Lower leg skin (tissue), 3 donors: ENCODE measurements around the gene TMEM217.

Experiments used
- CTCF ChIP-seq, 3 donors: fragments of 450-650 bp; IDR thresholded peaks; one replicate each; pipeline ENCODE4 v1.5.1; 2016; ENCODE audit warnings: antibody characterized with exemption in 3 of 3, mild to moderate bottlenecking in 3 of 3, moderate library complexity in 2 of 3
- POLR2A ChIP-seq, 2 donors: fragments of 450-650 bp; IDR thresholded peaks; one replicate each; pipeline ENCODE4 v1.6.1; 2016 to 2017; ENCODE audit warnings: antibody characterized with exemption in 2 of 2, mild to moderate bottlenecking in 1 of 2, moderate library complexity in 1 of 2

DNA sequence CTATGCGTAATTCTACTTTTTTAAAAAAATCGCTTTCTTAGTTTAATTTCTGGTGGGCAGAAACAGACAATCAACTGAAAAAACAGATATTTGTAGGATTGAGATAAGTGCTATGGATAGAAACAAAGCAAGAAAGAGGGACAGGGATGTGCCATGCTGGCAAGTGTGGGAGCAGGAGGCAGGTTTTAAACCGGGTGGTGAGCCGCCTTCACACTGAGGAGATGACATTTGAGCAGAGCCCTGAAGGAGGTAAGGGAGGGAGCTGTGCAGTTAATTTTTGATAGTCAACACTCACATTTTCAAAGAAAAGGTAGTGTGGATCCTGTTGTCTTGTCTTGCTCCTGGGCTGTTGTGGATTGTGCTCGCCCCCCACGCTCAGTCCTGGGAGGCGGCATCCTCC lies 46.8 kb upstream of the TMEM217 start:
- no peak for TF ChIP-seq CTCF (IDR thresholded peaks at IDR 0.05)
- TF ChIP-seq POLR2A (IDR thresholded peaks at IDR 0.05) = no peak
